Bronchus fibroblast of lung (primary cell): ENCODE measurements around the gene NEXN. TPM values are rescaled to one million over a fixed set of nuclear protein-coding genes. Genes with fewer than 3 reads are reported as not detected.

Experiments
- total RNA-seq: library from RNA; depleted of rRNA; stranded (reverse); fragments of >200 nt; gene quantifications from 2 replicates; pipeline ENCODE4 v1.2.3, GENCODE V29; 2015

NEXN gene
- total RNA-seq, result 6.4 and 9.2 TPM in 2 replicates

DNA sequence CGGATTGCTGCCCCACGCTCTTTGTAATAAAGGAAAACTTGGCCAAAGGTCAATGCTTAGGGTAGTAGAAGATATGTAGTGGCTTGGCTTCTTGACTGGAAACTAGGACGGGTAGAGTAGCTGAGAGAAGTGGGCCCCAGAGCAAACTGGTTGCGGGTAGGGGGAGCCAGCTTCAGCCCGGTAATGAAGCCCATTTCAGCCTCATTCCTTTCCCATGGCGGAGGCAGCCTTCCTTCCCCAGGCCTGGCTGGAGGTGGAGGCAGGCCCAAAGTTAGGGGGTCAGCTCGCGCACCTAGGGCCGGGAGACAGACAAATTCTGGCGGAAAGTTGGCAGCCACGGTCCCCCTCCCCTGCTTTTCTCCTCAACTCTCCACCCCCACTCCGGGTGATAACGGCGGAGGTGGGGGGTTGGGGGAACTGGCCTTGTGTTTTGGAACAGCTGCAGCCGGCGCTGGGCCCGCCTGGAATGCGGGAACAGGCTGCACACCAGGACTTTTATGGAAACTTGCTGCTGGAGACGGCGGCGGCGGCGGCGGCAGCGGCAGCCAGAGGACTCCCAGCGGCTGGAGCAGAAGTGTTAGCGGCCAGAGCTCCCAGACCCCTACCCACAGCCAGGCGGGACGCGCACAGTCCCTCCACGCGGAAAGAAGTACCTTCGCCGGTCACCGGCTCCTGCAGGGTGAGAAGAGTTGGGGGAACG lies at the start of gene NEXN:
NEXN (plus strand) TSS at position 544 of the 700 bp plus-strand sequence. CDS start 27,483 bp downstream, outside the sequence.

GRCh38 chr1:77978969-77979876 lies 90.8 kb downstream of the NEXN start, which contains the start of gene FUBP1:
Gene FUBP1 (minus strand): TSS chr1:77979072. CDS start chr1:77979004, 68 bp downstream.

Other genes with a start within 250 kb of the NEXN start
- 35.4 and 42.5 TPM in 2 replicates for gene ZZZ3, start 206.0 kb upstream of the NEXN start, total RNA-seq
- 31.2 and 34.5 TPM in 2 replicates for gene USP33, start 128.8 kb upstream of the NEXN start, total RNA-seq
- 5.5 and 7.1 TPM in 2 replicates for gene MIGA1, start 109.0 kb upstream of the NEXN start, total RNA-seq
- 110 and 117 TPM in 2 replicates for gene FUBP1, start 90.4 kb downstream of the NEXN start, total RNA-seq
- 46.8 and 56.3 TPM in 2 replicates for gene DNAJB4, start 116.3 kb downstream of the NEXN start, total RNA-seq
- 2.1 and 3.0 TPM in 2 replicates for gene GIPC2, start 157.3 kb downstream of the NEXN start, total RNA-seq